ENCODE measurements around the gene NSUN6. TPM values are rescaled to one million over a fixed set of nuclear protein-coding genes. Genes with fewer than 3 reads are reported as not detected.

NSUN6 gene
- total RNA-seq, 1 experiment from 2014 or later, result 15.1 TPM

GRCh38 chr10:18516851-18517250 is 134.5 kb downstream of the NSUN6 start (continued):
- TF ChIP-seq ZNF423 (CRISPR knock-in tag; IDR thresholded peaks at IDR 0.05), result no peak
- TF ChIP-seq, protein P1, sequence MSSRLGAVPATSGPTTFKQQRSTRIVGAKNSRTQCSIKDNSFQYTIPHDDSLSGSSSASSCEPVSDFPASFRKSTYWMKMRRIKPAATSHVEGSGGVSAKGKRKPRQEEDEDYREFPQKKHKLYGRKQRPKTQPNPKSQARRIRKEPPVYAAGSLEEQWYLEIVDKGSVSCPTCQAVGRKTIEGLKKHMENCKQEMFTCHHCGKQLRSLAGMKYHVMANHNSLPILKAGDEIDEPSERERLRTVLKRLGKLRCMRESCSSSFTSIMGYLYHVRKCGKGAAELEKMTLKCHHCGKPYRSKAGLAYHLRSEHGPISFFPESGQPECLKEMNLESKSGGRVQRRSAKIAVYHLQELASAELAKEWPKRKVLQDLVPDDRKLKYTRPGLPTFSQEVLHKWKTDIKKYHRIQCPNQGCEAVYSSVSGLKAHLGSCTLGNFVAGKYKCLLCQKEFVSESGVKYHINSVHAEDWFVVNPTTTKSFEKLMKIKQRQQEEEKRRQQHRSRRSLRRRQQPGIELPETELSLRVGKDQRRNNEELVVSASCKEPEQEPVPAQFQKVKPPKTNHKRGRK (CRISPR knock-in tag; IDR thresholded peaks at IDR 0.05; ENCODE audit: borderline replicate concordance), result no peak
- TF ChIP-seq ATF3 (CRISPR knock-in tag; conservative IDR thresholded peaks at IDR 0.05), result no peak
- TF ChIP-seq, protein P2, sequence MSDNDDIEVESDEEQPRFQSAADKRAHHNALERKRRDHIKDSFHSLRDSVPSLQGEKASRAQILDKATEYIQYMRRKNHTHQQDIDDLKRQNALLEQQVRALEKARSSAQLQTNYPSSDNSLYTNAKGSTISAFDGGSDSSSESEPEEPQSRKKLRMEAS (CRISPR knock-in tag; IDR thresholded peaks at IDR 0.05), result no peak

- Mint-ChIP-seq H3K27ac (no peak overlapping the region), H3K27me3 (ENCODE audit: low read depth) (no peaks in the 10 kb centered on the region), H3K4me1 (0 out of 2 replicates have a peak, but pooled peaks cover 2% of the 10 kb centered on the region), H3K9me3 (no peaks in the 10 kb centered on the region), H3K36me3 (0 out of 2 replicates have a peak, but pooled peaks cover 3% of the 10 kb centered on the region), H3K4me3 (no peak overlapping the region)
- CTCF ChIA-PET, result no interaction called here
- no peak for TF ChIP-seq RORB (CRISPR knock-in tag; IDR thresholded peaks at IDR 0.05)
- TF ChIP-seq GRHL2 (CRISPR knock-in tag; IDR thresholded peaks at IDR 0.05; ENCODE audit: insufficient replicate concordance, severe bottlenecking), result no peak
- TF ChIP-seq CREB1 (CRISPR knock-in tag; IDR thresholded peaks at IDR 0.05), result no peak
- TF ChIP-seq, protein P3, sequence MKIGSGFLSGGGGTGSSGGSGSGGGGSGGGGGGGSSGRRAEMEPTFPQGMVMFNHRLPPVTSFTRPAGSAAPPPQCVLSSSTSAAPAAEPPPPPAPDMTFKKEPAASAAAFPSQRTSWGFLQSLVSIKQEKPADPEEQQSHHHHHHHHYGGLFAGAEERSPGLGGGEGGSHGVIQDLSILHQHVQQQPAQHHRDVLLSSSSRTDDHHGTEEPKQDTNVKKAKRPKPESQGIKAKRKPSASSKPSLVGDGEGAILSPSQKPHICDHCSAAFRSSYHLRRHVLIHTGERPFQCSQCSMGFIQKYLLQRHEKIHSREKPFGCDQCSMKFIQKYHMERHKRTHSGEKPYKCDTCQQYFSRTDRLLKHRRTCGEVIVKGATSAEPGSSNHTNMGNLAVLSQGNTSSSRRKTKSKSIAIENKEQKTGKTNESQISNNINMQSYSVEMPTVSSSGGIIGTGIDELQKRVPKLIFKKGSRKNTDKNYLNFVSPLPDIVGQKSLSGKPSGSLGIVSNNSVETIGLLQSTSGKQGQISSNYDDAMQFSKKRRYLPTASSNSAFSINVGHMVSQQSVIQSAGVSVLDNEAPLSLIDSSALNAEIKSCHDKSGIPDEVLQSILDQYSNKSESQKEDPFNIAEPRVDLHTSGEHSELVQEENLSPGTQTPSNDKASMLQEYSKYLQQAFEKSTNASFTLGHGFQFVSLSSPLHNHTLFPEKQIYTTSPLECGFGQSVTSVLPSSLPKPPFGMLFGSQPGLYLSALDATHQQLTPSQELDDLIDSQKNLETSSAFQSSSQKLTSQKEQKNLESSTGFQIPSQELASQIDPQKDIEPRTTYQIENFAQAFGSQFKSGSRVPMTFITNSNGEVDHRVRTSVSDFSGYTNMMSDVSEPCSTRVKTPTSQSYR (CRISPR knock-in tag; IDR thresholded peaks at IDR 0.05), result no peak
- TF ChIP-seq NR3C1 (CRISPR knock-in tag; conservative IDR thresholded peaks at IDR 0.05; ENCODE audit: low read depth), result no peak
- TF ChIP-seq ZMAT4 (CRISPR knock-in tag; IDR thresholded peaks at IDR 0.05), result no peak
- TF ChIP-seq, protein P4, sequence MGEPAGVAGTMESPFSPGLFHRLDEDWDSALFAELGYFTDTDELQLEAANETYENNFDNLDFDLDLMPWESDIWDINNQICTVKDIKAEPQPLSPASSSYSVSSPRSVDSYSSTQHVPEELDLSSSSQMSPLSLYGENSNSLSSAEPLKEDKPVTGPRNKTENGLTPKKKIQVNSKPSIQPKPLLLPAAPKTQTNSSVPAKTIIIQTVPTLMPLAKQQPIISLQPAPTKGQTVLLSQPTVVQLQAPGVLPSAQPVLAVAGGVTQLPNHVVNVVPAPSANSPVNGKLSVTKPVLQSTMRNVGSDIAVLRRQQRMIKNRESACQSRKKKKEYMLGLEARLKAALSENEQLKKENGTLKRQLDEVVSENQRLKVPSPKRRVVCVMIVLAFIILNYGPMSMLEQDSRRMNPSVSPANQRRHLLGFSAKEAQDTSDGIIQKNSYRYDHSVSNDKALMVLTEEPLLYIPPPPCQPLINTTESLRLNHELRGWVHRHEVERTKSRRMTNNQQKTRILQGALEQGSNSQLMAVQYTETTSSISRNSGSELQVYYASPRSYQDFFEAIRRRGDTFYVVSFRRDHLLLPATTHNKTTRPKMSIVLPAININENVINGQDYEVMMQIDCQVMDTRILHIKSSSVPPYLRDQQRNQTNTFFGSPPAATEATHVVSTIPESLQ (CRISPR knock-in tag; IDR thresholded peaks at IDR 0.05), result no peak
- TF ChIP-seq TEAD4 (CRISPR knock-in tag; IDR thresholded peaks at IDR 0.05), result no peak
- no peak for TF ChIP-seq ZNF138 (CRISPR knock-in tag; conservative IDR thresholded peaks at IDR 0.05)
- TF ChIP-seq, protein P5, sequence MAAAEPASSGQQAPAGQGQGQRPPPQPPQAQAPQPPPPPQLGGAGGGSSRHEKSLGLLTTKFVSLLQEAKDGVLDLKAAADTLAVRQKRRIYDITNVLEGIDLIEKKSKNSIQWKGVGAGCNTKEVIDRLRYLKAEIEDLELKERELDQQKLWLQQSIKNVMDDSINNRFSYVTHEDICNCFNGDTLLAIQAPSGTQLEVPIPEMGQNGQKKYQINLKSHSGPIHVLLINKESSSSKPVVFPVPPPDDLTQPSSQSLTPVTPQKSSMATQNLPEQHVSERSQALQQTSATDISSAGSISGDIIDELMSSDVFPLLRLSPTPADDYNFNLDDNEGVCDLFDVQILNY (CRISPR knock-in tag; IDR thresholded peaks at IDR 0.05), result no peak
- no peak for TF ChIP-seq ZNF423 (CRISPR knock-in tag; IDR thresholded peaks at IDR 0.05)
- no peak for TF ChIP-seq ELF4 (CRISPR knock-in tag; IDR thresholded peaks at IDR 0.05; ENCODE audit: low read depth)
- no peak for TF ChIP-seq ZBTB43 (CRISPR knock-in tag; IDR thresholded peaks at IDR 0.05)
- no peak for TF ChIP-seq NFE2L1 (CRISPR knock-in tag; IDR thresholded peaks at IDR 0.05)
- no peak for TF ChIP-seq JAZF1 (CRISPR knock-in tag; IDR thresholded peaks at IDR 0.05)
- POLR2A ChIA-PET, result no interaction called here
- ATAC-seq (no peak), DNase-seq (ENCODE audit: low spot score) (no peak)
These were observed 136.8 kb downstream of the NSUN6 start for GRCh38 chr10:18514537-18514936.

Data from WTC11 (cell line).